Tibial artery (tissue), 4 donors: ENCODE measurements around the gene CST11.

Experiments
- DNase-seq, 2 donors: peaks; one replicate each; pipeline ENCODE4 v3.0.0-alpha.2; 2019
- H3K27ac ChIP-seq, 2 donors: fragments of 200-600 bp; sonication (generic) in 1 of 2; 1 replicate in 1 of 2; 2 replicates in 1 of 2; pipeline ENCODE4 v1.5.1; 2018 to 2019; ENCODE audit warnings: mild to moderate bottlenecking in 1 of 2
- H3K27me3 ChIP-seq, 2 donors: fragments of 200-600 bp; sonication (generic) in 1 of 2; one replicate each; pipeline versions ENCODE4 v1.5.1 to v1.6.0; 2016 to 2019
- H3K36me3 ChIP-seq, 3 donors: fragments of 200-600 bp; sonication (generic) in 2 of 3; one replicate each; pipeline ENCODE4 v1.5.1; 2016 to 2019; ENCODE audit warnings: mild to moderate bottlenecking in 2 of 3
- H3K4me1 ChIP-seq, 4 donors: fragments of 200-600 bp; sonication (generic) in 2 of 4; 1 replicate in 3 of 4; 2 replicates in 1 of 4; pipeline ENCODE4 v1.5.1; 2016 to 2019
- H3K4me3 ChIP-seq, 2 donors: fragments of 200-600 bp; sonication (generic) in 1 of 2; 1 replicate in 1 of 2; 2 replicates in 1 of 2; pipeline ENCODE4 v1.5.1; 2018 to 2019; ENCODE audit warnings: mild to moderate bottlenecking in 2 of 2
- H3K9me3 ChIP-seq, 3 donors: fragments of 200-600 bp; sonication (generic) in 1 of 3; one replicate each; pipeline ENCODE4 v1.5.1; 2016 to 2019
- CTCF ChIP-seq, 2 experiments: fragments of 200-600 bp in 1 of 2; fragments of 450-650 bp in 1 of 2; IDR thresholded peaks; one replicate each; pipeline ENCODE4 v1.5.1; 2017 to 2019; ENCODE audit warnings: antibody characterized with exemption in 2 of 2, mild to moderate bottlenecking in 1 of 2, moderate library complexity in 1 of 2
- intact Hi-C: fragments of 100-400 bp; cut with DNase I; formaldehyde crosslinking; loops from one replicate; pipeline ENCODE4 v1.15.0; 2023; ENCODE audit warnings: low total_unique reads

Gene CST11

GRCh38 chr20:23419995-23420901 is 32.4 kb downstream of the CST11 start:
- Histone ChIP-seq H3K36me3 (no peaks in the 10 kb centered on the region), H3K27ac (peak overlapping the region; percentile 94 to 98), H3K27me3 (no peaks in the 10 kb centered on the region), H3K4me3 (peak overlapping the region; percentile 100), H3K9me3 (no peaks in the 10 kb centered on the region), H3K4me1 (peaks cover 0 to 15% (median 9%) of the 10 kb centered on the region in 4 donors)
- peak in 1 of 2 donors; percentile 76 for DNase-seq
- intact Hi-C loops: loop anchor here (5.0 to 10.0 kb wide), 2 partner anchors 73 to 215 kb away; partner anchors contain the start of gene CST3
- no peak for TF ChIP-seq CTCF (IDR thresholded peaks at IDR 0.05)

- Histone ChIP-seq H3K36me3 (no peaks in the 10 kb centered on the region), H3K4me1 (peaks cover 0 to 15% (median 9%) of the 10 kb centered on the region in 4 donors), H3K9me3 (no peaks in the 10 kb centered on the region), H3K27ac (peak overlapping the region; percentile 94 to 98), H3K4me3 (peak overlapping the region; percentile 100), H3K27me3 (no peaks in the 10 kb centered on the region)
- TF ChIP-seq CTCF (IDR thresholded peaks at IDR 0.05): no peak
- no peak for DNase-seq
- intact Hi-C loops: no loop called here
These were observed 33.0 kb downstream of the CST11 start for GRCh38 chr20:23419657-23419994.

- intact Hi-C loops: no loop called here
These were observed 34.8 kb downstream of the CST11 start for GRCh38 chr20:23417861-23418260.

GRCh38 chr20:23415959-23416583 is 36.6 kb downstream of the CST11 start:
- Histone ChIP-seq H3K27ac (no peak overlapping the region), H3K4me3 (no peak overlapping the region), H3K4me1 (peaks cover 0 to 15% (median 5%) of the 10 kb centered on the region in 4 donors), H3K36me3 (no peaks in the 10 kb centered on the region), H3K27me3 (no peaks in the 10 kb centered on the region), H3K9me3 (no peaks in the 10 kb centered on the region)
- no peak for TF ChIP-seq CTCF (IDR thresholded peaks at IDR 0.05)
- DNase-seq: no peak
- intact Hi-C loops: no loop called here

More at GRCh38 chr20:23417861-23418260, 34.8 kb downstream of the CST11 start:
- Histone ChIP-seq H3K4me3 (no peak overlapping the region), H3K27me3 (no peaks in the 10 kb centered on the region), H3K27ac (no peak overlapping the region), H3K4me1 (peaks cover 0 to 15% (median 9%) of the 10 kb centered on the region in 4 donors), H3K36me3 (no peaks in the 10 kb centered on the region), H3K9me3 (no peaks in the 10 kb centered on the region)
- DNase-seq: no peak
- TF ChIP-seq CTCF (IDR thresholded peaks at IDR 0.05): no peak

GRCh38 chr20:23415555-23415954 is 37.1 kb downstream of the CST11 start:
- Histone ChIP-seq H3K4me1 (peaks cover 0 to 15% (median 5%) of the 10 kb centered on the region in 4 donors), H3K27me3 (no peaks in the 10 kb centered on the region), H3K36me3 (no peaks in the 10 kb centered on the region), H3K4me3 (no peak overlapping the region), H3K27ac (no peak overlapping the region), H3K9me3 (no peaks in the 10 kb centered on the region)
- DNase-seq: no peak
- intact Hi-C loops: no loop called here
- TF ChIP-seq CTCF (IDR thresholded peaks at IDR 0.05): no peak
